ENCODE measurements around the gene HAAO. TPM values are rescaled to one million over a fixed set of nuclear protein-coding genes. Genes with fewer than 3 reads are reported as not detected.

HAAO gene
- total and polyA plus RNA-seq, 11 donors, result 1.3 to 10.6 (median 2.2) TPM

GRCh38 chr2:42784204-42784880 is 8.0 kb downstream of the HAAO start:
- no peak overlapping the region for H3K4me3 ChIP-seq
- no peak overlapping the region for H3K27ac ChIP-seq
- intact Hi-C loops (cut with DNase I), result no loop called here
- no peaks in the 10 kb centered on the region for H3K27me3 ChIP-seq
- DNase-seq (no peak), ATAC-seq (no peak)
- 63 to 79% (median 75%) methylated on average over 6 to 7 of the region's 7 CpGs for WGBS, 4 donors
- H3K4me1 ChIP-seq, result peaks cover 0 to 6% (median 0%) of the 10 kb centered on the region in 12 donors
- H3K9me3 ChIP-seq, result no peaks in the 10 kb centered on the region
- TF ChIP-seq CTCF (IDR thresholded peaks at IDR 0.05) (no peak), POLR2A (IDR thresholded peaks at IDR 0.05) (no peak)
- H3K36me3 ChIP-seq, result peaks cover 0 to 25% (median 3%) of the 10 kb centered on the region in 9 donors

- Histone ChIP-seq H3K36me3 (peaks cover 0 to 25% (median 3%) of the 10 kb centered on the region in 9 donors), H3K4me3 (no peak overlapping the region), H3K27ac (no peak overlapping the region), H3K27me3 (no peaks in the 10 kb centered on the region), H3K9me3 (peaks cover 0 to 1% (median 0%) of the 10 kb centered on the region in 12 donors), H3K4me1 (peaks cover 0 to 6% (median 0%) of the 10 kb centered on the region in 12 donors)
- no peak for DNase-seq
- no peak for ATAC-seq
- TF ChIP-seq POLR2A (IDR thresholded peaks at IDR 0.05) (no peak), CTCF (IDR thresholded peaks at IDR 0.05) (no peak)
- WGBS, 4 donors, result 80 to 90% (median 87%) methylated on average over 8 to 9 of the region's 9 CpGs
- intact Hi-C loops (cut with DNase I), result no loop called here
Measured at GRCh38 chr2:42783511-42783910, 8.9 kb downstream of the HAAO start.

GRCh38 chr2:42781181-42781580 is 11.2 kb downstream of the HAAO start:
- H3K4me3 ChIP-seq, result no peak overlapping the region
- 82 to 95% (median 92%) methylated on average over 1 of the region's 1 CpG for WGBS, 4 donors
- H3K27ac ChIP-seq, result no peak overlapping the region
- H3K4me1 ChIP-seq, result peaks cover 0 to 2% (median 0%) of the 10 kb centered on the region in 12 donors
- TF ChIP-seq CTCF (IDR thresholded peaks at IDR 0.05), result no peak
- no peak for TF ChIP-seq POLR2A (IDR thresholded peaks at IDR 0.05)
- H3K36me3 ChIP-seq, result peaks cover 0 to 25% (median 3%) of the 10 kb centered on the region in 9 donors
- intact Hi-C loops (cut with DNase I), result no loop called here
- DNase-seq, result no peak
- H3K27me3 ChIP-seq, result no peaks in the 10 kb centered on the region
- H3K9me3 ChIP-seq, result peaks cover 0 to 5% (median 0%) of the 10 kb centered on the region in 12 donors
- no peak for ATAC-seq

DNA sequence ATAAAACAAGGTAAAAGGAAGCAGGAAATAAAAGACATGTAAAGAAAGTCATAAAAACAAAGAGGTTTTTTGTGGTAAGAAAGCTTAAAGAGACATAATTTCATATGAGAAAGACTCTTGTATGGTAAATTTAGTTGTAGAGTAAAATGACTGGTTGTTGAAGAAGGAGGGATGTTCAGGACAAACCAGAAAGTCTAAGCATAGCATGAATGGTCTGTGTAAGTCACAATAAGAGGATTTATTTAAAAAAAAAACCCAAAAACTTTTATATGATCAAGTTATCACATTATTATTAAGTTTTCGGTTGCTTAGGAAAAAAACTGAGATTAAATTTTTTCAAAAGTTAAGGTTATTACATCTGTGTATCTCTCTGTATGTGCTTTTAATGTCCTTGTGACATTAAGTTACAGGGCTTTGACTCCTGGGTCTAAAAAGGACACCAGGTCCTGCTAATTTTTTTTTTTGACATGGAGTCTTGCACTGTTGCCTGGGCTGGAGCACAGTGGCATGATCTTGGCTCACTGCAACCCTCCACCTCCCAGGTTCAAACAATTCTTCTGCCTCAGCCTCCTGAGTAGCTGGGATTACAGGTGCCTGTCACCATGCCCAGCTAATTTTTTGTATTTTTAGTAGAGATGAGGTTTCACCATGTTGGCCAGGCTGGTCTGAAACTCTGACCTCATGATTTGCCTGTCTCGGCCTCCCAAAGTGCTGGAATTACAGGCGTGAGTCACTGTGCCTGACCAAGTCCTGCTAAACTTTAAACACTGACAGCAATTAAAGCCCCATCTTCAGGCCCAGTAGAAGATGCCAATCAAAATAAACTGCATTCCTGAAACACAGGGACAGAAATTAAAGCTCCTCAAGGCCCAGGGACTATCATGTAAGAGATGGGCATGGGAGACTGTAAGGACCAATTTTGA is 14.2 kb downstream of the HAAO start:
- H3K27ac ChIP-seq, result no peak overlapping the region
- WGBS, 4 donors, result 89 to 99% (median 96%) methylated on average over 3 of the region's 3 CpGs
- intact Hi-C loops (cut with DNase I), result no loop called here

More for the DNA sequence above, 14.2 kb downstream of the HAAO start:
- TF ChIP-seq CTCF (IDR thresholded peaks at IDR 0.05) (no peak), POLR2A (IDR thresholded peaks at IDR 0.05) (no peak)
- H3K9me3 ChIP-seq, result peaks cover 0 to 5% (median 0%) of the 10 kb centered on the region in 12 donors
- ATAC-seq (peak in 1 of 4 donors; percentile 51), DNase-seq (no peak)
- no peaks in the 10 kb centered on the region for H3K4me1 ChIP-seq
- peaks cover 0 to 19% (median 3%) of the 10 kb centered on the region in 9 donors for H3K36me3 ChIP-seq
- no peak overlapping the region for H3K4me3 ChIP-seq
- H3K27me3 ChIP-seq, result no peaks in the 10 kb centered on the region
